GM19035 (cell line): Measurements from ENCODE around the gene UBXN10.

Experiments
- ATAC-seq: cut with Tn5 transposase; IDR thresholded peaks from one replicate; pipeline ENCODE4 v1.9.1; 2021; ENCODE audit not compliant: unreplicated experiment

The UBXN10 gene

GRCh38 chr1:20233394-20233793, 47.5 kb downstream of the UBXN10 start:
- no peak for ATAC-seq

GRCh38 chr1:20233866-20234265, 48.0 kb downstream of the UBXN10 start:
- ATAC-seq = no peak

- no peak for ATAC-seq
These were observed 49.1 kb downstream of the UBXN10 start for GRCh38 chr1:20234788-20235535.

GRCh38 chr1:20237646-20238045, 51.8 kb downstream of the UBXN10 start:
- no peak for ATAC-seq

- ATAC-seq = no peak
These were observed 54.1 kb downstream of the UBXN10 start for GRCh38 chr1:20240012-20240411.

GRCh38 chr1:20242890-20243479, 57.1 kb downstream of the UBXN10 start:
- ATAC-seq = no peak
